Measurements from ENCODE around the gene FRMD4A. TPM values are rescaled to one million over a fixed set of nuclear protein-coding genes. Genes with fewer than 3 reads are reported as not detected.

The FRMD4A gene
- total RNA-seq, 1 experiment from 2014 or later, result 18.3 TPM

DNA sequence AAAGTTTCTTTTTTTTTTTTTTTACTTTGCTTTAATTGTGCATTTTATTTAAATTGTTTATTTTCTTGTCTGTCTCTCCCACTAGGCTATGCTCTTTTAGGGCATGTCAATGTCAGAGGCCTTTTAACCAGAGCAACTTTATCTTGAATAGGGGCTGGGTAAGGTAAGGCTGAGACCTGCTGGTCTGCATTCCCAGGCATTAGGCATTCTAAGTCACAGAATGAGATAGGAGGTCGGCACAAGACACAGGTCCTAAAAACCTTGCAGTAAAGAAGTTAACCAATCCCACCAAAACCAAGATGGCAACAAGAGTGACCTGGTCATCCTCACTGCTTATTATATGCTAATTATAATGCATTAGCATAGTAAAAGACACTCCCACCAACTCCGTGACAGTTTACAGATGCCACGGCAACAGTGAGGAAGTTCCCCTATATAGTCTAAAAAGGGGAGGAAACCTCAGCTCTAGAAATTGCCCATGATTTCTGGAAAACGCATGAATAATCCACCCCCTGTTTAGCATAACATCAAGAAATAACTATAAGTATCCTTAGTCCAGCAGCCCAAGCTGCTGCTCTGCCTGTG, 47.0 kb upstream of the FRMD4A start:
- Histone ChIP-seq H2AFZ (no peak overlapping the region), H3K27me3 (ENCODE audit: insufficient read depth, low read depth) (peaks cover 69% of the 10 kb centered on the region), H3K9me2 (ENCODE audit: insufficient read depth) (no peaks in the 10 kb centered on the region), H3K27ac (no peak overlapping the region), H3F3A (ENCODE audit: insufficient read depth, low read depth) (no peaks in the 10 kb centered on the region), H3K9me3 (ENCODE audit: insufficient read depth, low read depth) (no peaks in the 10 kb centered on the region), H3K4me2 (no peak overlapping the region), H3K4me3 (no peak overlapping the region), H4K20me1 (ENCODE audit: insufficient read depth) (no peaks in the 10 kb centered on the region), H3K4me1 (replicated peaks; ENCODE audit: insufficient read depth) (no peaks in the 10 kb centered on the region), H3K79me2 (ENCODE audit: low read depth) (no peaks in the 10 kb centered on the region), H3K36me3 (ENCODE audit: low read depth) (no peaks in the 10 kb centered on the region)
- TF ChIP-seq EZH2 (IDR thresholded peaks at IDR 0.05; ENCODE audit: low read depth) (no peak), CTCF (conservative IDR thresholded peaks at IDR 0.05) (no peak)
- intact Hi-C loops (cut with micrococcal nuclease; ENCODE audit: unreplicated experiment), result no loop called here
- POLR2A ChIA-PET (ENCODE audit: unreplicated experiment), result no interaction called here
- DNase-seq, result no peak
- CTCF ChIA-PET, result no interaction called here
- no TSS peak for BruUV-seq (replicated peaks)

- no peak overlapping the region for H3K4me2 ChIP-seq
- H3K9me2 ChIP-seq (ENCODE audit: insufficient read depth), result no peaks in the 10 kb centered on the region
- H3K27ac ChIP-seq, result no peak overlapping the region
- intact Hi-C loops (cut with micrococcal nuclease; ENCODE audit: unreplicated experiment), result no loop called here
- no TSS peak for BruUV-seq (replicated peaks)
- peaks cover 86% of the 10 kb centered on the region for H3K27me3 ChIP-seq (ENCODE audit: insufficient read depth, low read depth)
- H3K36me3 ChIP-seq (ENCODE audit: low read depth), result no peaks in the 10 kb centered on the region
- POLR2A ChIA-PET (ENCODE audit: unreplicated experiment), result no interaction called here
- no peaks in the 10 kb centered on the region for H3F3A ChIP-seq (ENCODE audit: insufficient read depth, low read depth)
- TF ChIP-seq EZH2 (IDR thresholded peaks at IDR 0.05; ENCODE audit: low read depth) (no peak), CTCF (conservative IDR thresholded peaks at IDR 0.05) (no peak)
- no peaks in the 10 kb centered on the region for H3K4me1 ChIP-seq (replicated peaks; ENCODE audit: insufficient read depth)
- no peak overlapping the region for H3K4me3 ChIP-seq
- no peaks in the 10 kb centered on the region for H3K79me2 ChIP-seq (ENCODE audit: low read depth)
- DNase-seq, result no peak
- no peak overlapping the region for H2AFZ ChIP-seq
- CTCF ChIA-PET, result interaction anchor here (0.6 kb wide), 1 partner anchor 114 kb away, joined by 3 read pairs; no protein-coding TSS in a partner anchor
- no peaks in the 10 kb centered on the region for H3K9me3 ChIP-seq (ENCODE audit: insufficient read depth, low read depth)
- H4K20me1 ChIP-seq (ENCODE audit: insufficient read depth), result no peaks in the 10 kb centered on the region
These were observed 44.2 kb upstream of the FRMD4A start for GRCh38 chr10:14374745-14375445.

DNA sequence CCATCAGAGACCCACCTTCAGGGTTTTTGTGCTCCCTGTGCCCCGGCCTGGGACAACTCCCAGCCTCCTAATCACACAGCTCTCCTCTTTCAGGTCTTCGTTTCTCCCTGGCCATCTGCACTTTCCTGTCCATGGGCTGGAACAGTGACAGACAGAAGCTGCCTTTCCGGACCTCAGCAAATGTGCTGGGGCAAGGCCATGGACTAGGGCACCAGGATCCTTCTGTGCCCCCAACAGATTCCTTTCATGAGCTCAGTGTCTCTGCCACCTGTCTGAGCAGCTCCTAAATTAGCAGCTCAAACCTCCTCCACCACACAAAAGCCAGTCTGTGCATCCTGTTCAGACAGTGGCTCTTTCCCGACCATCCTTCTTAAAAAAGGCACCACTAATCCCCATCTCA, 41.9 kb upstream of the FRMD4A start:
- H3K27ac ChIP-seq, result no peak overlapping the region
- DNase-seq, result no peak
- H3K9me3 ChIP-seq (ENCODE audit: insufficient read depth, low read depth), result no peaks in the 10 kb centered on the region
- H3K4me2 ChIP-seq, result no peak overlapping the region
- H3K36me3 ChIP-seq (ENCODE audit: low read depth), result no peaks in the 10 kb centered on the region
- H3K4me1 ChIP-seq (replicated peaks; ENCODE audit: insufficient read depth), result no peaks in the 10 kb centered on the region
- ChIA-PET CTCF (interaction anchor here (0.7 kb wide), 1 partner anchor 1156 kb away, joined by 4 read pairs; no protein-coding TSS in a partner anchor), POLR2A (ENCODE audit: unreplicated experiment) (no interaction called here)
- H3K27me3 ChIP-seq (ENCODE audit: insufficient read depth, low read depth), result peaks cover 70% of the 10 kb centered on the region
- intact Hi-C loops (cut with micrococcal nuclease; ENCODE audit: unreplicated experiment), result no loop called here
- no peak overlapping the region for H3K4me3 ChIP-seq
- no peaks in the 10 kb centered on the region for H3F3A ChIP-seq (ENCODE audit: insufficient read depth, low read depth)
- H3K79me2 ChIP-seq (ENCODE audit: low read depth), result no peaks in the 10 kb centered on the region
- no peak for TF ChIP-seq EZH2 (IDR thresholded peaks at IDR 0.05; ENCODE audit: low read depth)
- TF ChIP-seq CTCF (conservative IDR thresholded peaks at IDR 0.05), result no peak
- no peak overlapping the region for H2AFZ ChIP-seq
- no peaks in the 10 kb centered on the region for H3K9me2 ChIP-seq (ENCODE audit: insufficient read depth)
- BruUV-seq (replicated peaks), result no TSS peak
- no peaks in the 10 kb centered on the region for H4K20me1 ChIP-seq (ENCODE audit: insufficient read depth)
